Choroid plexus epithelial cell (primary cell): Measurements from ENCODE around the gene NUCKS1.

ENCODE experiments used
- DNase-seq: peaks from one replicate; pipeline ENCODE4 v3.0.0-alpha.2; 2010; ENCODE audit warnings: low read depth
- H3K4me3 ChIP-seq: 2 replicates; pipeline ENCODE4 v1.5.1; 2011; ENCODE audit warnings: low read depth, mild to moderate bottlenecking, control low read depth, low read length, moderate library complexity
- CTCF ChIP-seq: conservative IDR thresholded peaks from 2 replicates; pipeline ENCODE4 v1.5.1; 2011; ENCODE audit warnings: low read depth, mild to moderate bottlenecking, control low read depth, inconsistent platforms, low read length, moderate library complexity

The NUCKS1 gene

GRCh38 chr1:205744403-205744802, 5.6 kb downstream of the NUCKS1 start:
- no peak for TF ChIP-seq CTCF
- no peak for DNase-seq
- H3K4me3 ChIP-seq: no peak overlapping the region

DNA sequence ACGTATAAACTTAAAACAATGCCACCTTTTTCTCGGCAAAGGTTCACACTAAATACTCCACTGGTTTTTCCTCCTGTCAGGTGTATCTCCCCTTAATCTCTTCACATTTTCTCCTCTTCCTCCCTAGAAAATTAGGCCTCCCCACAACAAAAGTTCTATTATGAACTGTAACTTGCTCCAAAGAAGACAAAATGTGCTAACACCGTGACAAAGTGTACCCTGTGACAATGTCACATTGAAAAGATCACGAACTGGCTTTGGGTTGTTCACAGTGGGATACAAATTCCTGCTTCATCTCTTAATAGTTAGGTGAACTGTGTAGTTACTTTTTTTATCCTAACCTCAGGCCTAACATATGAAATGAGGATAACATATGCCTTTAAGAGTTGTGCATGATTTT, 6.0 kb downstream of the NUCKS1 start:
- no peak for DNase-seq
- no peak overlapping the region for H3K4me3 ChIP-seq
- TF ChIP-seq CTCF: no peak

DNA sequence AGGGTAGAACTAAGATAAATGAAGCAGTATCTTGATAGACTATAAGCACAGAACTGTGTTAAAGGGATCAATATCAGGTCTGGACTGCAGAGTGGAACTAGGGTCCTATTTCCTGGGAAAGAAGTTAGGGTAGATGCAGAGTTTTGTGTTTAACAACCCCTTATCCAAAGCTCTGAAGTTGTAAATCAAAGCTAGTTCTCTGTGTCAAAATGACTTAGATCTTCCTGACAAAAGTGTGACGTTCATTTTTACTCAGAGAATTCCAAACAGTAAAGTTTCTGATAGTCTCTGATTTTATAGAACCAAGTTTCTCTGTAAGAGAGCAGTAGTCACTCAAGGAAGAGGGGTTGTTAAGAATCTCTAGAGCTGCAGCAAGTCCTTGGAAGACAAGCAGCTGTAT, 8.3 kb downstream of the NUCKS1 start:
- no peak for DNase-seq
- H3K4me3 ChIP-seq: no peak overlapping the region
- no peak for TF ChIP-seq CTCF

DNA sequence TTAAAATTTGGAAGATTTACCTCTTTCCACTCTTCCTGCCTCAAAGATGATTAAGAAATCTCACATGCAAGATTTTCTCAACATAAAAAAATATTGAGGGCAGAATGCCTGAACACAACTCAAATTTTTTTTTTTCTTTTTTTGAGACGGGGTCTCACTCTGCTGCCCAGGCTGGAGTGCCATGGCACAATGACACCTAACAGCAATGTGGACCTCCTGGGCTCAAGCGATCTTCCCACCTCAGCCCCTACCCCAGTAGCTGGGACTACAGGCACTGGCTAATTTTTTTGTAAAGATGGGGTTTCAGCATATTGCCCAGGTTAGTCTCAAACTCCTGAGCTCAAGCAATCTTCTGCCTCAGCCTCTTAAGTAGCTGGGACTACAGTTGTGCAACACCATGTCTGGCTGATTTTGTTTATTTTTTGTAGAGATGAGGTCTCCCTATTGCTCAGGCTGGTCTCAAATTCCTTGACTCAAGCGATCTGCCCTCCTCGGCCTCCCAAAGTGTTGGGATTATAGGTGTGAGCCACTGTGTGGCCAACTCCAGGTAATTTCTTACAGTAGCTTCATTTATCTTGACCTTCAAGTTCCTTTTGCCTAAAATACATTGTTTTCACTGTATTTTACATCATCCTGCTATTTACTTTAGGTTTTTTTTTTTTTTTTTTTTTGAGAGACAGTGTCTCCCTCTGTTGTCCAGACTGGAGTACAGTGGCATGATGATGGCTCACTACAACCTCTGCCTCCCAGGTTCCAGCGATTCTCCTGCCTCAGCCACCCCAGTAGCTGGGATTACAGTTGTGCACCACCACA, 10.4 kb downstream of the NUCKS1 start:
- no peak overlapping the region for H3K4me3 ChIP-seq
- DNase-seq: peak; percentile 92
- peak; percentile 50 for TF ChIP-seq CTCF

DNA sequence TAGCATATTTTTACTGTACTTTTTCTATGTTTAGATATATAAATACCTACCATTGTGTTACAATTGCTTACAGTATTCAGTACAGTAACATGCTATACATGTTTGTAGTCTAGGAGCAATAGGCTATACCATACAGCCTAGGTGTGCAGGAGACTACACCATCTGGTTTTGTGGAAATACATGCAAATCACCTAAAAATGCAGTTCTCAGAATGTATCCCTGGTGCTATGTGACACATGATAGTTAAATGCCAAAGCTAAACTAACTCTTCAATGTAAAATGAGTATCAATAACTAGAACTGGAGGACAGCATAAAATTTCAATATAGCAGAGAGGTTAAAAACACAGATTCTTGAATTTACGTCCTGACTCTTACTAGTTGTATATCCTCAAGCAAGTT, 14.8 kb downstream of the NUCKS1 start:
- no peak for TF ChIP-seq CTCF
- H3K4me3 ChIP-seq: no peak overlapping the region
- no peak for DNase-seq

DNA sequence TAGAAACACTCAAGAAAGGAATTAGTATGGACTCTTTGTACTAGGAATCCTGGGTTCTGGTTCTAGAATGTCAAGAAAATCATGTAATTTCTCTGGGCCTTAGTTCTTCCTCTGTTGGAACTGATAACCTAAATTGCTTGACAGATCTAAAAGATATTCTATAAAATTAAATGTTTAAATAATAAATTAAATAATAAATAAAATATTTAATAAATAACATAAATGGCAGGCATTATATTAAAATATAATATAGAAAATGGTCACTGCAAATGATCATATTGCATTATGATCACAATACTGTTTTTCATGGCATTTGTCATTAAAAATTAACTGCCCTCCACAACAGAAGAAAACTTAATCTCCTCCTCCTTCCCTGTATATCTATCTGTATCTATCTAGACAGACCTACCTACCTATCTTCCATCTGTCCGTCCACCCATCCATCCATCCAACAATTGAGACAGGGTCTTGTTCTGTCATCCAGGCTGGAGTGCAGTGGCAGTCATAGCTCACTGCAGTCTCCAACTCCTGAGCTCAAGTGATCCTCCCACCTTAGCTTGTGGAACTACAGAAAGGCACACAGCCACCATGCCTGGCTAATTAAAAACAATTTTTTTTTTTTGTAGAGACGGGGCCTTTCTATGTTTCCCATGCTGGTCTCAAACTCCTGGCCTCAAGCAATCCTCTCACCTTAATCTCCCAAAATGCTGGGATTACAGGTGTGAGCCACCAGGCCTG, 16.4 kb downstream of the NUCKS1 start:
- no peak for TF ChIP-seq CTCF
- no peak for DNase-seq

More for the DNA sequence above, 16.4 kb downstream of the NUCKS1 start:
- no peak overlapping the region for H3K4me3 ChIP-seq
